GM21526 (cell line): ENCODE results near the gene ST6GALNAC1.
A peak's percentile ranks its signal among the peaks of the same experiment; 100 is the strongest.

ENCODE experiments used
- ATAC-seq: cut with Tn5 transposase; IDR thresholded peaks from one replicate; pipeline ENCODE4 v1.9.1; 2021; ENCODE audit warnings: moderate library complexity; ENCODE audit not compliant: unreplicated experiment, low FRiP score

ST6GALNAC1 gene

DNA sequence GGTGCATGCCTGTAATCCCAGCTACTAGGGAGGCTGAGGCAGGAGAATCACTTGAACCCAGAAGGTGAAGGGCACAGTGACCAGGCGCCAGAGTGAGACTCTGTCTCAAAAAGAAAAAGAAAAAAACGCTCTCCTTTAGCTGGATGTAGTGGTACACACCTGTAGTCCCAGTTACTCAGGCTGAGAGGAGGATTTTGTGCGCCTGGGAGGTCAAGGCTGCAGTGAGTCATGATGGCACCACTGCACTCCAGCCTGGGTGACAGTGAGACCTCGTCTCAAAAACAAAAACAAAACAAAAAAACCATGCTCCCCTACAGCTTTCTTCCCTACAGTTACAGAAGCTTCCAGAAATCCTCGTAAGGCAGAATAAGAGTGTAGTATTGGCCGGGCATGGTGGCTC lies 33.1 kb upstream of the ST6GALNAC1 start:
- ATAC-seq: no peak

DNA sequence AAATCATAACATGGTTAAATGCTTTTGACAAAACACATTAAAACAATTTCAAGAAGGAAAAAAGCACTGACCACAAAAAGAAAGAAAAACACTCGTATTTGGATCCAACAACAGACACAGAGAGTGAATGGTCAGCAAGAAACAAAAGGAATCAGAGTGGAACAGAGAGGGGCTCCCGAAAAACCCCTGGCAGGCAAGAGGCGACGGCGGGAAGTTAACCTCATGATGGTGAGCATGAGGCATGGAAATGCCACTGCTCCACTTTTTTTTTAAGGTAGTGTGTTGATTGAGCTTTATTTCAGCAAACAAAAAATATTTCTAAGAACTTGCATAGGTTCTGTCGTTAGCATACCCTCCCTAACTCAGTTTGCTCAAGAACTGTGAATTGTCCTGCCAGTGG lies 32.1 kb upstream of the ST6GALNAC1 start:
- no peak for ATAC-seq

- ATAC-seq: no peak
Observed at GRCh38 chr17:76674600-76674999, 31.0 kb upstream of the ST6GALNAC1 start.

DNA sequence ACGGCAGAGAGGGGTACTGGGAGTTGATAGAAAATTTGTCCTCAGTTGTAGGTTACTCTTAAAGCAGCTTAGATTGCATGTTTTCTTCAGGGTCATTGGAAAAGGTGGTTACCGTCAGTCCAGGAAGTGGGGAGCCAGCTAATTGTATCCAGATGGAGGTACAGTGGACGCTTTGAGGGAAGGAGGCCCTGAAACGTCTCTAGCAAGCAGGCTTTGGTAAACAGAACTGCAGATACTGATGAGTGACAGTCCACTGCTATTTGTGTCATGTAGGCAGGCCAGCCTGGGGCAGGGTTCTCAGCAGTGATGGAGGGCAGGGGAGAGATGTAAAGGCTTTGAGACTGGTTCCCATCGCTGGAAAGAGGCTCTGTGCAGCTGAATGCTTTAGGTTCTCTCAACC lies 30.2 kb upstream of the ST6GALNAC1 start:
- ATAC-seq: no peak

- no peak for ATAC-seq
Observed at GRCh38 chr17:76672892-76673291, 29.3 kb upstream of the ST6GALNAC1 start.

DNA sequence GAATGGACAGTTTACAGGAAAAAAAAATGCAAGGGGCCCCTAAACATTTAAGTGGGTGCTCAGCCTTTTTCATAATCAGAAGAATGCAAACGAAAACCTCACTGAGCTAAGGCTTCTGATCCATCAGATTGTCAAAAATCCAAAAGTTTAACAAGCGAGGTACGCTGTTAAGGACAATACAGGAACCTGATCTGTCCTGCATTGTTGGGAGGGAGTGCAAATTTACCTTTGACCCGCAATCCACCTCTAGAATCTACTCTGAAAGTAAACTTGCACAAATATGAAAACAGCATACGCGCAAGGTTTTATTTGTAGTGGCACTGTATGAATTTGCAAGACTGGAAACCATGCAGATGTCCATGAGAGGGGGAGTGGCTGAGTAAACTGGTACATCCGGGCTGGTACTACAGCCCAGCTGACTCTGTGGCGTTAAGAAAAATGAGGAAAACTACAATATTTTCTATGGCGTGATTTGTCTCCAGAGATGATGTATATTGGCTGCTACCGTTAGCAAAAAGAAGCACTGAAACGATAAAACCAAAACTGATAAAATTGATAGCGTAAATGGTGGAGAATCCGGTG lies 28.8 kb upstream of the ST6GALNAC1 start:
- ATAC-seq: no peak

- no peak for ATAC-seq
Observed at GRCh38 chr17:76671912-76672262, 28.3 kb upstream of the ST6GALNAC1 start.

GRCh38 chr17:76671123-76671911 lies 27.8 kb upstream of the ST6GALNAC1 start:
- peak; percentile 97 for ATAC-seq

GRCh38 chr17:76670718-76671122 lies 27.2 kb upstream of the ST6GALNAC1 start:
- no peak for ATAC-seq

GRCh38 chr17:76670020-76670717 lies 26.6 kb upstream of the ST6GALNAC1 start:
- ATAC-seq: no peak

DNA sequence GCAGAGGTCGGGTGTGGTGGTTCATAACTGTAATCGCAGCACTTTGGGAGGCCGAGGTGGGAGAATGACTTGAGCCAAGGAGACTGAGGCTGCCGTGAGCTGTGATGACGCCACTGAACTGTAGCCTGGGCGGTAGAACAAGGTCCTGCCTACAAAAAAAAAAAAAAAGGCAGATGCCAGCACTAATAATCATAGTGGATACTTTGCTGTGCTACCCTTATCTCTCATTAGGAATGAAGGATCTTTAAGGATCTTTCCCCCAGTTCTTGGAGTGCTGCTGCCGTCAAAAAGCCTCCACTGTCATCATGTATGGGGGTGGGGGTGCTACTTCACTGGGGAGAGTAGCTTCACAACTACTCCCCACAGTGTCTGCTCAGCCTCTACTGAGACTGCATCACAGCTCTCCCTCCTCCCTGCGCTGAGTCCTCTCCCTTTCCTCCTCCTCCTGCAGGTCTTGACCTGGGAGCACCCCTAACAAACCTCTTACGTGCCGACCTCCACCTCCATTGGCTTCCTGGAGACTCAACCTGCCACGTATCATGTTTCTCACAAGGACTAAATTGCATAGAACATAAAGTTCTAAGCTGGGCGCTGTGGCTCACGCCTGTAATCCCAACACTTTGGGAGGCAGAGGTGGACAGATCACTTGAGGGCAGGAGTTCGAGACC lies 24.4 kb upstream of the ST6GALNAC1 start:
- no peak for ATAC-seq

DNA sequence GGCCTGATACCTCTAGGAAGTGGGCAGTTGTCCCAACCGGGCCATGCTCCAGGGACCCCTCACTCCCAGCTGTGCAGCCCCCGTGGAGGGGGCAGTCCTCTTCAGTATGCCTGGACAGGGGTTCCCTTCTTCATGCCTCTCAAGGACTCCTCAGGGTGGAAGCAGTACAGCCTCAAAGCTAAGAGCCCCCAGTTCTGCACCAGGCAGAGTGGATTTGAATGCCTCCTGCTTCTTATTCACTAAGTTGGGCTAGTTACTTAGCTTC lies 23.9 kb upstream of the ST6GALNAC1 start:
- no peak for ATAC-seq

- ATAC-seq: no peak
Observed at GRCh38 chr17:76660656-76661042, 17.1 kb upstream of the ST6GALNAC1 start.

GRCh38 chr17:76659928-76660655 lies 16.5 kb upstream of the ST6GALNAC1 start:
- no peak for ATAC-seq

- no peak for ATAC-seq
Observed at GRCh38 chr17:76658242-76658662, 14.7 kb upstream of the ST6GALNAC1 start.

DNA sequence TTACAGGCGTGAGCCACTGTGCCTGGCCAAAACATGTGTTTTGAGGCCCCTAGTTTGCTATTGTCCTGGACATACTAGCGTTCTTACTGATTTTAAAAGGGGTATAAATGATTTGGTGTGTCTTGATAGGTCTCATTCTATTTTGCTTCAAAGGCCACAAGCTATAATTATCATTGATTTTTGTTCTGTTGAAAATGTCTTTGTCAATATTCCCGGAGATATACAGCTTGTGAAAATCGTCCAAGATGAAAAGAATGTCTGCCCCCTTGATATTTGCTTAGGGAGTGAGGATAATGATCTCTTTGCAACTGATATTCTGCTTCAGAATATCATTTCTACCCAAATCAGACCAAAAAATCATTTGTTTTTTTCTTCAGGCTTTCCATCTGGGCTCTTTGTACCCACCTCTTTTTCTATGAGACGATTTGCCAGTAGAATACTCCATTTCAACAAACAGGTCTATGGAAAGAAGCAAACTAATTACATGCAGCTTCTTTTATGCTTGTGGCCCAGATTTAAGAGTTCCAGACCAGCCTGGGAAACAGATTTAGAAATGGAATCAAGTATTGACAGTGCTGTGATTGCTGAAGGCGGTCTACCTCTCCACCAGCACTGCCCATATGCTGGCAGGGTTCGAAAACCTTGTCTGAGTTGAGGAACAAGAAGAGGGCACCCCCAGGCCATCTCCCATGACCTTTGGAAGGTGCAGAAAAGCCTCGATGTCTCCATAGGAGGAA lies 14.1 kb upstream of the ST6GALNAC1 start:
- ATAC-seq: no peak

DNA sequence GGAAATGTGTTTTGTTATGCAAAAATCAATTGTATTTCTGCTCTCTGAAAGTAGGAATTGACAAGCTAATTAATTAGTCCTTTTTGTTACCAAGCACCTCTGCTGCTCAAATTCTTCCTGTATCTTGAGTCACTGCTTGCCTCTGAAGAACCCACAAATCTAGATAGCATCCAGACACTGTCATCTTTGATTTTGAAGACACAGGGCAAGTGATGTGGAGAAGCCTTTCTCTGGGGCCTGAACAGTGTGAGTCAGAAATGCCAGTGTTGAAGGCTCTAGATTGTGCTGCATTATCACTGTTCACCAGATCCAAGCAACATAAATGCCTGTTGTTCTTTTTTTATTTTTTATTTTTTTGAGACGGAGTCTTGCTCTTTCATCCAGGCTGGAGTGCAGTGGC lies 10.9 kb upstream of the ST6GALNAC1 start:
- no peak for ATAC-seq

- no peak for ATAC-seq
Observed at GRCh38 chr17:76650504-76650903, 6.9 kb upstream of the ST6GALNAC1 start.

DNA sequence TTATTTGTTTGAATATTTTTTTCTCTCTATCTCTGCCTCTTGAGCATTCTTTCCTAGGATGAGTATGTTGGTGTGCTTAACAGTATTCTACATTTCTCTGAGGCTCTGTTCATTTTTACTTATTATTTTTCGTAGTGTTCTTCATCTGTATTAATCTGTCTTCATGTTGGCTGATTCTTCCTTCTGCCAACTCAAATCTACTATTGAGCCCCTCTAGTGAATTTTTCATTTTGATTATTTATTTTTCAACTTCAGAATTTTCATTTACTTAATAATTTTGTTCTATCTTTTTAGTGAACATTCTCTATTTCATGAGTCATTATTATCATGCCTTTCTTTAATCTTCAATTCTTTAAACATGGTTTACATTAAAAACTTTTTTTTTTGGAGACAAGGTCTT lies 3.2 kb upstream of the ST6GALNAC1 start:
- ATAC-seq: no peak

GRCh38 chr17:76645481-76645880 lies 1.9 kb upstream of the ST6GALNAC1 start:
- no peak for ATAC-seq
